Stimulated activated CD8-positive, alpha-beta memory T cell treated with anti-CD3 and anti-CD28 coated beads, Interleukin-15, amount 100 ng/mL, for 4 hours (primary cell): ENCODE results near the gene RDH11.

Experiments
- DNase-seq, 2 donors: peaks; one replicate each; pipeline ENCODE4 v3.0.0-alpha.2; 2020; ENCODE audit warnings: low read depth in 2 of 2

RDH11 gene

GRCh38 chr14:67650151-67650550, 45.4 kb downstream of the RDH11 start:
- DNase-seq, result no peak

DNA sequence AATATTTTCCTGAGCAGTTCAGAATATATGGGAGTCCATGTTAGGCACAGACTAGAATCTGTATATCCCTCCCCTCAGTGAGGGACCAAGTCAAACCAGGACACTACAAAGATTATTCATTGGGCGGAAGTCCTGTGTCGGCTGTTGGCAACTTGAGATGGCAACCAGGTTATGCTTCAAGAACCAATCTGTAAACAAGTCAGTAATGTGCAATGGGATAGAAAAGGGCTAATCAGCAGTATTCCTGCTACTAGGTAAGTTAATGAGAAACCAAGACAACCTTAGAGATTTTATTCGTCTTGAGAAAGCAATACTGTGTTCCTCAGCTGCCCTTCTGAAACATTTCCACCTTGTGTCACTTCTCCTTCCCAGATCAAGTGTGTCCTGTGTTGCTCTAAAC, 49.4 kb downstream of the RDH11 start:
- no peak for DNase-seq

- no peak for DNase-seq
Observed at GRCh38 chr14:67645414-67645813, 50.1 kb downstream of the RDH11 start.

DNA sequence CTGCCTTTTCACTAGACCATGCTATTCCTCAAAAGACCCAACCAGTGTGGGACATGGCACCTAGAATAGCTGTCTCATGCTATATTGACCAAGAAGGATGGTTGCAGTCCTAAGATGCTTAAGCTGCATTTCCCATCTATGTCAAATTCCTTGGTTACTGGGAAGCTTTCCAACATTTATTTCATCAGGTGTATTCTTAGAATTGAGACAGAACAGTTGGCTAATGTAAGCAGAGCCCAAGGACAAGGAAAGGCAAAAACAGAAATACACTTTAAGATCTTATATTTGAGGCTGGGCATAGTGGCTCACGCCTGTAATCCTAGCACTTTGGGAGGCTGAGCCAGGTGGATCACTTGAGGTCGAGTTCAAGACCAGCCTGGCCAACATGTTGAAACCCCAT, 51.1 kb downstream of the RDH11 start:
- no peak for DNase-seq

GRCh38 chr14:67643713-67644112, 51.9 kb downstream of the RDH11 start:
- no peak for DNase-seq

- no peak for DNase-seq
Observed at GRCh38 chr14:67641902-67642749, 53.4 kb downstream of the RDH11 start.

GRCh38 chr14:67641480-67641879, 54.1 kb downstream of the RDH11 start:
- no peak for DNase-seq

GRCh38 chr14:67638642-67639041, 56.9 kb downstream of the RDH11 start:
- no peak for DNase-seq

GRCh38 chr14:67636361-67636919, 59.1 kb downstream of the RDH11 start:
- no peak for DNase-seq

DNA sequence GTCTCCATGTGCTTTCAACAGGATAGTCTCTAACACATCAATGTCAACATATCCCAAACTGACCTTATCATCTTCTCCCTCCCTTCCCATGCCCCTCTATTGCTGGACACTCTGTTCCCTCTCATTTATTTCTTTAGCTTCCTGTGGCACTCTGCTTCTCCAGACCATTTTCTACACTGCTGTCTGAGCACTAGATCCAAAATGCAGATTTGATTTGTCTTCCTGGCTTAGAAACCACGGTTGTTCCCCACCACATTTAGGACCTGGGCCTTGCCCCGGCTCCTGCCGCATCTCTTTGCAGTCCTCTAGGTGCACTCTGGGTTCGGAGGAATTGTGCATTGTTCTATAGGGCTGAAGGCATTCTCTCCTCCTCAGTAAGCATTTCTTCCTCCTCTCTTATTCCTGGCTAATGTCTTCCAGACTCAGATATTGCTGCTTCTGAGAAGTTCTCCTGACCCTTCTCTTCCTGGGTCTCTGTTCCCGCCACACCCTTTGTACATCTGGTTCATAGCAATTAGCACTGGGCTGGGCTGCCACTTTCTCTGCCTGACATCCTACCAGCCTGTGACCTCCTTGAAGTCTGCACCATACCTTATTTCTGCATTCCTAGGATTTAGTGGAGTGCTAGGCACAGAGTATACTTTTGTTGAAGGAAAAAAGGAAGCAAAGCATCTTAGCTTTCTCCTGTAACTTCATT, 62.0 kb downstream of the RDH11 start:
- no peak for DNase-seq

- DNase-seq, result no peak
Observed at GRCh38 chr14:67630938-67631337, 64.6 kb downstream of the RDH11 start.

DNA sequence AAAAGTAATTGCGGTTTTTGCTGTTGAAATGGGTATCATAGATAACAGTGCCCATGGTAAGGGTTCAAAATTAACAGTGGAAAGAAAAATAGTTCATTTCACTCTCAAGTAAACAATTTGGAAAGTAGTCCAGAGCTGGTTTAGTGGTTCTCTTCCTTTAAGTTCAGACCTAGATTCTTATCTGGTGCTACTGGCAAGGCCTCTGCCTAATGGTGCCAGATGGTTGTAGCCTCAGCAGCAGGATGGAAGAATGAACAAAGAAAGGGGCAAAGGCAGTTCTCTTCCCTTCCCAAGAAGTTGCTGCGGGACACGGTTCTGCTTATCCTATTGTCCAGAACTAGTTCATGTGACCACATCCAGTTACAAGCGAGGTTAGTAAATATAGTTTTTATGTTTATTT, 65.4 kb downstream of the RDH11 start:
- no peak for DNase-seq

DNA sequence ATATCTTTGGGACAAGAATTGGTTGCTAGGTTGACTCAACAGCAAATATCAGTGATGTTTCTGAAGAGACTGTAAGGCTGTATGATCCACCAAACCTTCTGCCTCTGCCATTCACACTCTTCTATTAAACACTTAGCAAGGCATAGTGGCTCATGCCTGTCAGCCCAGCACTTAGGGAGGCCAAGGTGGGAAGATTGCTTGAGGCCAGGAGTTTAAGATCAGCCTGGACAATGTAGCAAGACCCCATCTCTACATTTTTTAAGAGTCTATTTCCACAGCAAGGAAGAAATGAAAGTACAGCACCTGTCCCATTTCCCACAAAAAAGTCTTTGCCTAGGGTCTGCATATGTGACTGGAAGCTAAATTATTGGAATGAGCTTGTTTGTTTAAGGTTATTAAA, 68.0 kb downstream of the RDH11 start:
- no peak for DNase-seq
